Measurements from ENCODE around the gene CRYAA. TPM values are rescaled to one million over a fixed set of nuclear protein-coding genes. Genes with fewer than 3 reads are reported as not detected.

The CRYAA gene
- total RNA-seq, 2 experiments from 2014 or later = not detected

DNA sequence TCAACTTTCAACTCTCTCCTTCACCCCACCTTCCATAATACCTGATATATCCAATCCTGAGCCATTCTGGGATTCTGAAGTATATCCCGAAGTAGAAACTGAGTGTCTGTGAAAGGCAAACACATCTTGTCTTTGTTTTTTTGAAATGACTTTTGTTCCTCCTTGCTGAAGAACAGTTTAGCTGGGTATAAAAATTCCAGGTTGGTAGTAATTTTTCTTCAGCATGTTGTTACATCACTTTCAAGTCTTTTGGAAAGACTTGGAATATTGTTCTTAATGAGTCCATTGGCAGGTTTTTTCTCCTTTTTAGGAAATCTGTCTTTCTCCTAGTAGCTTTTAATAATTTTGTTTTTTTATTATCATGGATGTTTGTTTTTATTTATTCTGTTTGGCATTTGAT is 32.7 kb downstream of the CRYAA start:
- Histone ChIP-seq H3K4me1 (ENCODE audit: insufficient read depth, low read length, poor library complexity, severe bottlenecking) (no peaks in the 10 kb centered on the region), H3K27ac (ENCODE audit: low read depth, low read length, poor library complexity, severe bottlenecking) (no peak overlapping the region), H3K9me2 (ENCODE audit: insufficient read depth, low read length) (no peaks in the 10 kb centered on the region), H2AFZ (ENCODE audit: low read length) (no peak overlapping the region), H3K79me2 (ENCODE audit: insufficient read depth, low read depth, low read length) (no peaks in the 10 kb centered on the region), H3K4me3 (ENCODE audit: low read depth, low read length, poor library complexity, severe bottlenecking) (no peak overlapping the region), H3K9me3 (ENCODE audit: low read length) (peaks cover 35% of the 10 kb centered on the region), H3K36me3 (ENCODE audit: insufficient read depth, low read length) (no peaks in the 10 kb centered on the region), H3K4me2 (ENCODE audit: low read length) (no peak overlapping the region), H4K20me1 (ENCODE audit: insufficient read depth, low read length) (no peaks in the 10 kb centered on the region)
- DNase-seq (ENCODE audit: low spot score) = peak; percentile 13
- ChIA-PET CTCF (ENCODE audit: unreplicated experiment) (no interaction called here), POLR2A (interaction anchor here (0.7 to 1.2 kb wide), 2 partner anchors 10 to 106 kb away, joined by 5 to 6 read pairs; no protein-coding TSS in a partner anchor)
- intact Hi-C loops (cut with micrococcal nuclease; ENCODE audit: unreplicated experiment) = no loop called here
- TF ChIP-seq, protein P1, sequence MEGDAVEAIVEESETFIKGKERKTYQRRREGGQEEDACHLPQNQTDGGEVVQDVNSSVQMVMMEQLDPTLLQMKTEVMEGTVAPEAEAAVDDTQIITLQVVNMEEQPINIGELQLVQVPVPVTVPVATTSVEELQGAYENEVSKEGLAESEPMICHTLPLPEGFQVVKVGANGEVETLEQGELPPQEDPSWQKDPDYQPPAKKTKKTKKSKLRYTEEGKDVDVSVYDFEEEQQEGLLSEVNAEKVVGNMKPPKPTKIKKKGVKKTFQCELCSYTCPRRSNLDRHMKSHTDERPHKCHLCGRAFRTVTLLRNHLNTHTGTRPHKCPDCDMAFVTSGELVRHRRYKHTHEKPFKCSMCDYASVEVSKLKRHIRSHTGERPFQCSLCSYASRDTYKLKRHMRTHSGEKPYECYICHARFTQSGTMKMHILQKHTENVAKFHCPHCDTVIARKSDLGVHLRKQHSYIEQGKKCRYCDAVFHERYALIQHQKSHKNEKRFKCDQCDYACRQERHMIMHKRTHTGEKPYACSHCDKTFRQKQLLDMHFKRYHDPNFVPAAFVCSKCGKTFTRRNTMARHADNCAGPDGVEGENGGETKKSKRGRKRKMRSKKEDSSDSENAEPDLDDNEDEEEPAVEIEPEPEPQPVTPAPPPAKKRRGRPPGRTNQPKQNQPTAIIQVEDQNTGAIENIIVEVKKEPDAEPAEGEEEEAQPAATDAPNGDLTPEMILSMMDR (conservative IDR thresholded peaks at IDR 0.05; ENCODE audit: low read length) = no peak
- TF ChIP-seq EZH2phosphoT487 (IDR thresholded peaks at IDR 0.05; ENCODE audit: borderline replicate concordance, low read depth, low read length) = no peak
- no TSS peak for BruUV-seq (replicated peaks)

DNA sequence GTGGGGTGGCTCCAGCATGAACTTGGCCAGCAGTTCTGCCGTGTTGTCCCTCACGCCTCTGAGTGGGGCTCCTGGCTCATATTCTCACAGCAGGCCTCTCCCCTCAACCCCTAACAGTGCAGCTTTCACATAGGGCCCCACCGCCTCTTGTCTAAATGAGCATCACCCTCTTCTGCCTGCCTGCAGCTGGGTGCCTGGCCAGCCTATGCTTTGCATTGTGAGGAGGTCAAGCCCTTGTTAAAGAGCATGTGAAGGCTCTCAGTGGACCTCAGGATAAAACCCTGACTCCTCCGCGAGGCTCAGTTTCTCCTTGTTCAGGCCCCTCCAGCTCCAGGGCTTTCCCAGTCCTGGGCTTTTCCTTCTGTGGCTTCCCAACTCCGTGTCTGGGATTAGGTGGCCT is 34.8 kb downstream of the CRYAA start:
- no peak for TF ChIP-seq EZH2phosphoT487 (IDR thresholded peaks at IDR 0.05; ENCODE audit: borderline replicate concordance, low read depth, low read length)
- TF ChIP-seq, protein P1 (conservative IDR thresholded peaks at IDR 0.05; ENCODE audit: low read length) = no peak
- no peaks in the 10 kb centered on the region for H3K79me2 ChIP-seq (ENCODE audit: insufficient read depth, low read depth, low read length)
- H3K4me3 ChIP-seq (ENCODE audit: low read depth, low read length, poor library complexity, severe bottlenecking) = no peak overlapping the region
- H4K20me1 ChIP-seq (ENCODE audit: insufficient read depth, low read length) = no peaks in the 10 kb centered on the region
- H2AFZ ChIP-seq (ENCODE audit: low read length) = no peak overlapping the region
- no peak overlapping the region for H3K27ac ChIP-seq (ENCODE audit: low read depth, low read length, poor library complexity, severe bottlenecking)
- intact Hi-C loops (cut with micrococcal nuclease; ENCODE audit: unreplicated experiment) = no loop called here
- DNase-seq (ENCODE audit: low spot score) = no peak
- ChIA-PET CTCF (ENCODE audit: unreplicated experiment) (no interaction called here), POLR2A (no interaction called here)
- BruUV-seq (replicated peaks) = no TSS peak
- H3K9me3 ChIP-seq (ENCODE audit: low read length) = peaks cover 30% of the 10 kb centered on the region
- H3K9me2 ChIP-seq (ENCODE audit: insufficient read depth, low read length) = no peaks in the 10 kb centered on the region
- H3K4me2 ChIP-seq (ENCODE audit: low read length) = no peak overlapping the region
- no peaks in the 10 kb centered on the region for H3K4me1 ChIP-seq (ENCODE audit: insufficient read depth, low read length, poor library complexity, severe bottlenecking)
- no peaks in the 10 kb centered on the region for H3K36me3 ChIP-seq (ENCODE audit: insufficient read depth, low read length)

DNA sequence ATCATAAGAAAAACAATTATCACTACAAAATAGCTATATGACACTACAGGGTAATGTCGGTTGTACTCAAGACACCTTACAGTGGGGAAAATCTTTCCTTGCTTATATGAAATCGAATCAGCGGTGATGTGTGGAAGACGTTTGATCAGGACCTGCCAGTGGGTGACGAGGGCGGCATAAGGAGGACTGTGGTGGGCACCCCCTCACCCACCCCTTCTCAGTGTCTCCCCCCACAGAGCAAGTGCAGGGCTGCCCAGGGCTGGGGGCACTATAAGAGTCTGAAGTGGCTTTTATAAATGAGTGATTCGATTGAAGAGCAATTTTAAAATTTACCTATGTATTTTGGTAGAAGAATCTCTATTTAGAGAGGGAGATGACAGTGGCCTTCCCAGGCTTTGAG is 35.8 kb downstream of the CRYAA start:
- Histone ChIP-seq H3K79me2 (ENCODE audit: insufficient read depth, low read depth, low read length) (no peaks in the 10 kb centered on the region), H3K4me1 (ENCODE audit: insufficient read depth, low read length, poor library complexity, severe bottlenecking) (no peaks in the 10 kb centered on the region), H3K4me2 (ENCODE audit: low read length) (no peak overlapping the region), H3K9me3 (ENCODE audit: low read length) (peaks cover 20% of the 10 kb centered on the region), H3K27ac (ENCODE audit: low read depth, low read length, poor library complexity, severe bottlenecking) (no peak overlapping the region), H3K9me2 (ENCODE audit: insufficient read depth, low read length) (no peaks in the 10 kb centered on the region), H4K20me1 (ENCODE audit: insufficient read depth, low read length) (no peaks in the 10 kb centered on the region), H2AFZ (ENCODE audit: low read length) (no peak overlapping the region), H3K4me3 (ENCODE audit: low read depth, low read length, poor library complexity, severe bottlenecking) (no peak overlapping the region), H3K36me3 (ENCODE audit: insufficient read depth, low read length) (no peaks in the 10 kb centered on the region)
- no TSS peak for BruUV-seq (replicated peaks)
- POLR2A ChIA-PET = no interaction called here
- intact Hi-C loops (cut with micrococcal nuclease; ENCODE audit: unreplicated experiment) = no loop called here
- CTCF ChIA-PET (ENCODE audit: unreplicated experiment) = no interaction called here
- DNase-seq (ENCODE audit: low spot score) = no peak
- no peak for TF ChIP-seq EZH2phosphoT487 (IDR thresholded peaks at IDR 0.05; ENCODE audit: borderline replicate concordance, low read depth, low read length)
- TF ChIP-seq, protein P1 (conservative IDR thresholded peaks at IDR 0.05; ENCODE audit: low read length) = no peak

Data from OCI-LY7 (cell line).